Measurements from ENCODE around the gene EPYC.

DNA sequence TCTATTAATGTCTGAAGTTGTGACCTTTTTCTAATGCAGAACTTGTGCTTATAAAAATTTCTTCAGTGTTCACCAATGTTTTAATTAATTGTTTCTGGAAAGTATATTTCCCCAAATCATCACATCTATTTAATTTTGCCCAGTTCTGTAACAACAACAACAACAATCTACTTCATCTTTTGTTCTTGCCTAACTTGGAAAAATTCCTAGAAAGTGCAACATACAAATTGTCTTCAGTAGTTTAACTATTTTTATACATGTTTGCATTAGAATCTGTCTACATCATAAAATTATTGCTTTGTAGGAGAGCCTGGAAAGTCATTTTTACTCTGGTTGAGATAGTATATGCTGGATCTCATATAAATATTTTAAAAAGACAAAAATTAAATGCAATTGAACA lies 88.3 kb downstream of the EPYC start:
- no peak for TF ChIP-seq EZH2 (IDR thresholded peaks at IDR 0.05; ENCODE audit: insufficient read depth, poor library complexity, severe bottlenecking)
- no peak for TF ChIP-seq EZH2phosphoT487 (IDR thresholded peaks at IDR 0.05; ENCODE audit: insufficient read depth, low read depth)

All from GM23248 (cell line).